B cell (primary cell): Measurements from ENCODE around the gene PTPN13.

ENCODE experiments used
- CTCF ChIP-seq: fragments of 200-600 bp; IDR thresholded peaks from one replicate; pipeline ENCODE4 v1.8.0; 2022; ENCODE audit warnings: antibody characterized with exemption, mild to moderate bottlenecking
- EZH2 ChIP-seq: IDR thresholded peaks from 2 replicates; pipeline ENCODE4 v1.6.1; 2012; ENCODE audit warnings: borderline replicate concordance, low read depth, mild to moderate bottlenecking, moderate library complexity, low read length; ENCODE audit not compliant: insufficient read depth, poor library complexity, severe bottlenecking

GRCh38 chr4:86835677-86836076 lies 241.6 kb downstream of the PTPN13 start:
- no peak for TF ChIP-seq CTCF
- no peak for TF ChIP-seq EZH2
